Mucosa of gallbladder (tissue), 1 donor: ENCODE results near the gene CHRM1. TPM values are rescaled to one million over a fixed set of nuclear protein-coding genes. Genes with fewer than 3 reads are reported as not detected.
A peak's percentile ranks its signal among the peaks of the same experiment; 100 is the strongest.

Experiments
- DNase-seq: peaks from one replicate; pipeline ENCODE4 v3.0.0-alpha.2; 2020; ENCODE audit warnings: low spot score
- total RNA-seq: library from RNA; stranded (reverse); gene quantifications from one replicate; pipeline ENCODE4 v1.2.1, GENCODE V29; 2021
- donor health status: DM: no; HTN: no; CAD: no.

Gene CHRM1
- total RNA-seq, 1 donor from 2014 or later: 0.09 TPM

DNA sequence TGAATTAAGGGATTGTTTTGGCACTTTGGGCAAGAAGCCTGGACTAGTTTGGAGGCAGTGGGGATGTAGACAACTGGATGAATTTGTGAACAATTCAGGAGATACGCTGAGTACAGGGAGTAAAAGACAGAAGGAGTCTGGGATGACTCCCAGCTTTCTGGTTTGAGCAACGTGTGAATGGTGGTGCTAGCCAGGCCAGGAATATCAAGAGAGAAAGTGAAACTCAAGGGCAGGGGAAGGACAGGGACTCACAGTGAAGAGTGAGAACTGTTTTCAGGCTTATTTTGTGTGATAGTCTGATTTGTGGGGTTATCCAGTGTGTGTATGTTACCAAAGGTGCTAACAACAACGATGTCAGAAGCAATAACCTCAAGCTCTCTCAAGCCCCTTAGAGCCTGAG lies 15.9 kb downstream of the CHRM1 start:
- no peak for DNase-seq

GRCh38 chr11:62902932-62903331 lies 18.2 kb downstream of the CHRM1 start:
- no peak for DNase-seq

DNA sequence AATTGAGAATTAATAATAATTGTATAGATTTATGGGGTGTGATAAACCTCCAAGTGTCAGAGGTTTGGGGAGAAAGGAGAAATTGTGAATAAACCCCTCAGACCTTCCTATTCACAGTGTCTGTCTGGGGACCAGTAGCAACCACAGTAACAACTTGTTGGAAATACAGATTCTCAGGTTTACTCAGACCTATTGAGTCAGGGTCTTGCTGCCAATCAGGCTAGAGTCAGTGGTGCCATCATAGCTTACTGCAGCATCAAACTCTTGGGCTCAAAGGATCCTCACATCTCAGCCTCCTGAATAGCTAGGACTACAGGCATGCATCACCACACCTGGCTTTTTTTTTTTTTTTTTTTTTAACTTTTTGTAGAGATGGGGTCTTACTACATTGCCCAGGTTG lies 23.1 kb downstream of the CHRM1 start:
- no peak for DNase-seq

GRCh38 chr11:62897311-62897710 lies 23.9 kb downstream of the CHRM1 start:
- DNase-seq: no peak

- no peak for DNase-seq
These were observed 25.1 kb downstream of the CHRM1 start for GRCh38 chr11:62896049-62896448.

DNA sequence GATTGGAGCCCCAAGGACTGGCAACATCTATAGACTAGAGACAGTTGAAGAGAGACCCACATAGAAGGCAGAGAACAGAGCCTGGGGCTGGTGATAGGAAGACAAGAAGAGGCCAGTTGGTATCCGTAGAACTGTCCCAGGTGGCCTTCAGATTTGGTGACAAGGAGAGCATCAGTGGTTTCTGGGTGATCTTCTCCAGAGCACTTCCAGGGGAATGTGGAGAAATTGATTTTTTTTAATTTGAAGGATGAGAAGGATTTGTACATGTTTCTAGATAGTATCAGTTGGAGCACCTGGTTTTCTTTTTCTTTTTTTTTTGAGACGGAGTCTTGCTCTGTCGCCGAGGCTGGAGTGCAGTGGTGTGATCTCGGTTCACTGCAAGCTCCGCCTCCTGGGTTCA lies 25.7 kb downstream of the CHRM1 start:
- DNase-seq: no peak

DNA sequence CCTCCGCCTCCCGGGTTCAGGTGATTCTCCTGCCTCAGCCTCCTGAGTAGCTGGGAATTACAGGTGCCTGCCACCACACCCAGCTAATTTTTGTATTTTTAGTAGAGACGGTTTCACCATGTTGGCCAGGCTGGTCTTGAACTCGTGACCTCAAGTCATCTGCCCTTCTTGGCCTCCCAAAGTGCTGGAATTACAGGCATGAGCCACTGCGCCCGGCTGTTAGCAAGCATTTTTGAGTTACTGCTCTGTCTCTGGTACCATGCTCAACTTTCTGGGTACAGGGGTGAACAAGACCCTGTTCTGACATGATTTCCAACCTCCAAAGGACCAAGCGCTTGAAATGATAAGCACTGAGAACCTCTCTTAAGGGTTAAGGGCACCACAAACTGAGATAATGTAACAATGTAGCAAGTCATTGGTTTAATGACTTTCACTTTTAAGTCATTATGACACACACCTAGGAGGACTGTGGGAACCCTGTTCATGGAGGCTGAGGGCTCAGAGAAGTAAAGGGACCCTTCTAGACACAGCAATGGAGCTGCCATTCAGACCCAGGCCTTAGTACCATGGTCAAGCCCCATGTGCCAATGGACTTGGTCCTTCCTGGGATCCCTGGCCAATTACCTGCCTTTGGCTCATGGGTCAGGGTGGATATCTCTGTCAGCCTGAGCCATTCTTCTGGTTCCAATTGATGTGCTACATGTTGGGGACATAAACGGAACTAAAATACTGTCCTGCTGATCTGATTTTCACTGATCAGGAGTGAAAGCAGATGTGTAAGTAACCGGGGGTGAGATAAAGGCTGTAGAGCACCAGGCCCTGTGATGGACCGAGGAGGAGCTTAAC lies 28.9 kb downstream of the CHRM1 start:
- DNase-seq: no peak

DNA sequence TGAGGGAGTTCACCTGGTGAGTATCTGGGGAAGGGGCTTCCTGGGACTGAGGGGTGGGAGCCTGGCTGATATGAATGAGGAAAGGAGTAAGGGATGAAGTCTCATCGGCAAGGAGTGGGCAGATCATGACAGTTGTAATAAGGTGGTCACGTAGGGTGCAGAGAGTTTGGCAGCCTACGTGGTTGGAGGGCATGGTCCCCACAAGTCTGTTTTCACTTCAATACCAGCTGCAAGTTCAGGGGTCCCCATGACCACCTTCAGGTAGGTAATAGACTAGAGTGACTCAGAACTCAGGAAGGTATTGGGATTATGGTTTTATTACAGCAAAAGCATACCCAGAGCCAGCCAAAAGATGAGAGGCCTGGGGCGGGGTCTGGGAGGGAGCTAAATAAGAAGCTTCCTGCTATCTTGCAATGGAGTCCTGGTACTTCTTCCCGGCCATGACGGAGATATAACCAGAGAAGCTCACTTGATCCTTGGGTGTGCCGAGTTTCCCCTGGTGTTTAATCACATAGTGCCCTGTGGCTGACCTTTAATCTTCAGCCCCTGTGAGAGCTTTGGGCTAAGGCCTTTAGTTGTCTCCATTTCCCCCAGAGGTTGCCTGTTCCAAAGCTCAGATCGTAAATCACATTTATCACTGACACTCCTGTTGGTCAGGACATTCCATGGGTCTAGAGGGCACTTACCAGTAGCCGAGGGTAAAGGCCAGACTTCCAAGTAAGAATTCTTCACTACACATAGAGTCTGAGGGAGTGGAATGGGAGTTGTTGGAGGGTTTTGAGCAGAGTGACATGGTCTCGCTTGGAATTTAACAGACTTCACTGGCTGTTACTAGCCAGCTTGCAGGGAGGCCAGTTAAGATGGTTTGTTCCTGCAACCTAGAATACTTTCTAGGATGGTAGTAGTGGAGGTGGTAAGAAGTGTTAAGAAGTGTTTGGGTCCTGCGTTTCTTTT lies 31.4 kb downstream of the CHRM1 start:
- DNase-seq: no peak

- DNase-seq: no peak
These were observed 32.1 kb downstream of the CHRM1 start for GRCh38 chr11:62889126-62889483.

DNA sequence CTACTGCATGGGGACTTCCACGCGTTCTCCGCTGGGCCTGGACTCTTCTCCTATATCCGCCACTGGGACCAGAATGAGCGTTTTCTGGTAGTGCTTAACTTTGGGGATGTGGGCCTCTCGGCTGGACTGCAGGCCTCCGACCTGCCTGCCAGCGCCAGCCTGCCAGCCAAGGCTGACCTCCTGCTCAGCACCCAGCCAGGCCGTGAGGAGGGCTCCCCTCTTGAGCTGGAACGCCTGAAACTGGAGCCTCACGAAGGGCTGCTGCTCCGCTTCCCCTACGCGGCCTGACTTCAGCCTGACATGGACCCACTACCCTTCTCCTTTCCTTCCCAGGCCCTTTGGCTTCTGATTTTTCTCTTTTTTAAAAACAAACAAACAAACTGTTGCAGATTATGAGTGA lies 32.8 kb downstream of the CHRM1 start:
- no peak for DNase-seq

GRCh38 chr11:62885137-62885750 lies 35.9 kb downstream of the CHRM1 start:
- DNase-seq: no peak

GRCh38 chr11:62883673-62884072 lies 37.5 kb downstream of the CHRM1 start:
- no peak for DNase-seq

DNA sequence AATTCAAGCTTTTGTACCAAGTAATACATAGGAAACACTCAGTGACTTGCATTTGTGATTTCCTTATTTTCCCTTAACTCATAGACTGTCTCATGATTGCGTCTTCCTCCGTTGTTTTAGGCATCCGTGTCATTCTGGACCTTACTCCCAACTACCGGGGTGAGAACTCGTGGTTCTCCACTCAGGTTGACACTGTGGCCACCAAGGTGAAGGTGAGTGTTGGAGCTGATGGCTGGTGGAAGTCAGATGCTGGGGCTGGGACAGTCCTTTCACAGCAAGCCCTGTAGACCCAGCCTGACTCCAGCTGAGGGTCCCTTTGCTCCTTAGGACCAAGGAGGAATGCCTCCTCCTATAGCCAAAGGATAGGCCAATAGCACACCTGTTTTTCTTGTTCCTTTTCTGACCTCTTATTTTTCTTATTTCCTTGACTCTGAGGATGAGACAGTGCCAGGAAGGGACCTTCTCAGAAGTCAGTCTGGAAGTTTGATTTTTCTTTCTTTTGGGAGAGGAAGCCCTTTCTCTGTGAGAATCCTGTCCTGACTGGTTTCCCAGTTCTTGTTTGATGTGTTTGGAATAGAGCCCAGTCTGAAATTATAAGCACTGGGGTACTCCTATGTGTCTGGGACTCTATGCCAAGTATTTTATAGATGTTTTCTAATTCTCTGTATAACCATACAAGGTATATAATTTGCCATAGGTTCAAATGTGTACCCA lies 38.2 kb downstream of the CHRM1 start:
- no peak for DNase-seq

DNA sequence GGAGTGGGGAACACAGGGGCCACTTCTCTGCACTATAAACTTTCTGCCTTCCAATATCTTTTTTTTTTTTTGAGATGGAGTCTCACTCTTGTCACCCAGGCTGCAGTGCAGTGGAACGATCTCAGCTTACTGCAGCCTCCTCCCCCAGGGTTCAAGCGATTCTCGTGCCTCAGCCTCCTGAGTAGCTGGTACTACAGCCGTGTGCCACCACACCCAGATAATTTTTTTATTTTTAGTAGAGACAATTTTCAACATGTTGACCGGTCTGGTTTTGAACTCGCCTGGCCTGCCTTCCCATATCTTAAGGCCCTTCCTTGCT lies 38.8 kb downstream of the CHRM1 start:
- no peak for DNase-seq

DNA sequence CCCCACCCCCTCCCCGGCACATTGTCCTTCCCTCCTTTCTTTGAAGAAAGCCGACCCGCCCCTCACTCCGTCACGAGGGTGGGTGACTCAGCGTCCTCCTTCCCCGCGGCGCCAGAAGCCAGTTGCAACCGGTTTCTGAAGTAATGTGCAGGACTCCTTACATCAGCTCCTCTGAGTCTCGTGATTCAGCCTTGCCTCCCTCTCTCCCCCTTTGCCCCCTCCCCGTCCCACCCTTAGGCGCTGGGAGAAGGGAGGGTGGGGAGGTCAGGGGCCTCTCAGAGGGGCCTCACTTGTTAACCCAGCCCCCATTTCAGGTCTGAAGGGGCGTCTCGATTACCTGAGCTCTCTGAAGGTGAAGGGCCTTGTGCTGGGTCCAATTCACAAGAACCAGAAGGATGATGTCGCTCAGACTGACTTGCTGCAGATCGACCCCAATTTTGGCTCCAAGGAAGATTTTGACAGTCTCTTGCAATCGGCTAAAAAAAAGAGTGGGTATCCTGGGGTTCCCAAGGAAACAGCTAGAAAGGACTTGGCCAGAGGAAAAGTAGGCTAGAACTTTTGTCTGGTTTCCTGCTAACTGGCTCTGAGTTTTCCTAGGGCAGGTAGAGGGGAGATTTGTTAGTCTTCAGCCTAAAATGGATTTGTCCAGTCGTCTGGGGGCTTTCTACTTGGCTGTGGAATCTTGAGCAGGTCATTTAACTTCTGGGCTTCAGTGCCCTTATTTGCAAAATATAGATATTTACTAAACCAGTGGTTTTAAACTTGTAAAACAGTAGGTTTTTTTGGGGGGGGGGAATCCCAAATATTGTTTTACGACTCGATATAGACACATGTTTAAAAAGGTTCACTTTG lies 39.4 kb downstream of the CHRM1 start:
- peak; percentile 96 for DNase-seq

- peak; percentile 90 for DNase-seq
These were observed 40.2 kb downstream of the CHRM1 start, which contains the start of gene SLC3A2 for GRCh38 chr11:62880803-62881578. SLC3A2 (plus strand) TSS chr11:62880896; CDS start chr11:62881024, 128 bp downstream.

DNA sequence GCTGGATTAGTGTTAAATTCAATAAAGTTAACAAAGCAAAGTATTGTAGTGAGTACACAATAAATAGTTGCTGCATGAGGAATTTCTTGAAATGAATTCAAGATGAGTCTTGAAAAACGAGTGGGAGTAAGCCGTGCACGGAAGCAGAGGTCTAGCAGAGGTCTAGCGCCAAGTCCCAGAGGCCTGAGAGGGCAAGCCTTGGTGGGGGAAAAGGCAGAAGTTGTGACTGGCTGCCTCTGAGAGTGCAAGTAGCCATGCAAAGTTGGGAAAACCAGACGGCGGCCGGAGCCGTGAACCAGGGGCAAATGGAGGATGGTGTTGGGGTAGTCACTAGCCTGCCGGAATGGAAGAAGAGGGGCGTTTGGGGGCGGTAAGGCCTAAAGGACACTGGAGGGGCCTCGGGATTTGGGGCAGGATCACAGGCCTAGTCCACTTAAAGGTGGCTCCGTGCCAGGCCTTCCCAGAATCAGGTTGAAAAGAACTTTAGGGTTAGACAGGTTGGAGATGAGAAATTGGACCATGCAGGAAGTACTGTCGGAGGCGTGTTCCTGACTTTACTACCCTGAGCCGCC lies 40.8 kb downstream of the CHRM1 start:
- DNase-seq: peak; percentile 45

GRCh38 chr11:62879235-62879978 lies 41.8 kb downstream of the CHRM1 start:
- DNase-seq: no peak

DNA sequence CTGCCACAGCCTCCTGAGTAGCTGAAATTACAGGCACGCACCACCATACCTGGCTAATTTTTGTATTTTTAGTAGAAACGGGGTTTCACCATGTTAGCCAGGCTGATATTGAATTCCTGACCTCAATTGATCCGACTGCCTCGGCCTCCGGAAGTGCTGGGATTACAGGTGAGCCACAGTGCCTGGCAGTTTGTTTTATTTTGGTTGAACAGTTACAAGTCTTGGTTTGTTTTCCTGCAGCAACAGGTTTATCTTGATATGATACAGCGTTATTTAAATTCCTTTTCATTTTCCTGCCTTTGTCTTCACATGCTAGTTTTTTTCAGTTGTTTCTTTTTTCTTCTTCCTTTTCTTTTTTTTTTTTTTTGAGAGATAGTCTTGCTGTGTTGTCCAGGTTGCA lies 44.5 kb downstream of the CHRM1 start:
- DNase-seq: no peak
